SK-N-SH (cell line): Measurements from ENCODE around the gene EFCAB11. TPM values are rescaled to one million over a fixed set of nuclear protein-coding genes. Genes with fewer than 3 reads are reported as not detected.

Source experiments
- CTCF ChIA-PET: fragments of 300-600, 350-600 bp; formaldehyde crosslinking; extraction: SDS; loops from one replicate; lab custom pipeline; 2021; lab: Yijun Ruan, JAX
- POLR2A ChIA-PET: fragments of 350-600 bp; sonication (Branson Sonifier 250); formaldehyde crosslinking; extraction: SDS; loops from one replicate; lab custom pipeline; 2020; ENCODE audit warnings: antibody characterized with exemption, inconsistent platforms; lab: Yijun Ruan, JAX
- DNase-seq: peaks from one replicate; pipeline ENCODE4 v3.0.0; 2012
- H2AFZ ChIP-seq: fragments of 200-600 bp; sonication (generic); 2 replicates; pipeline ENCODE4 v1.8.1; 2016; ENCODE audit warnings: antibody characterized with exemption, mild to moderate bottlenecking, low read depth
- H3F3A ChIP-seq: fragments of 200-600 bp; sonication (generic); replicated peaks from 2 replicates; pipeline ENCODE3; 2016; ENCODE audit warnings: antibody characterized with exemption, mild to moderate bottlenecking; ENCODE audit not compliant: insufficient read depth
- H3K27ac ChIP-seq, 2 experiments: fragments of 200-500 bp in 1 of 2; fragments of 200-600 bp in 1 of 2; sonication (Bioruptor generic) in 1 of 2; sonication (generic), shearing (Covaris generic) in 1 of 2; 2 replicates each; pipeline versions ENCODE4 v1.5.1 to v1.6.1; 2014 to 2016; ENCODE audit warnings: low read depth in 2 of 2, inconsistent platforms in 1 of 2, low read length in 1 of 2, mild to moderate bottlenecking in 1 of 2, mixed read lengths in 1 of 2
- H3K27me3 ChIP-seq: fragments of 200-600 bp; sonication (generic), shearing (Covaris generic); 2 replicates; pipeline ENCODE4 v1.6.1; 2016; ENCODE audit warnings: mixed run types; ENCODE audit not compliant: insufficient read depth
- H3K36me3 ChIP-seq, 2 experiments: fragments of 200-500 bp in 1 of 2; fragments of 200-600 bp in 1 of 2; sonication (Bioruptor generic) in 1 of 2; sonication (generic) in 1 of 2; replicated peaks in 1 of 2; 2 replicates each; pipeline versions ENCODE3 to v1.5.1; 2014 to 2016; ENCODE audit warnings: low read length in 1 of 2, mild to moderate bottlenecking in 1 of 2; ENCODE audit not compliant: insufficient read depth in 2 of 2, control insufficient read depth in 1 of 2
- H3K4me1 ChIP-seq, 2 experiments: fragments of 200-500 bp in 1 of 2; fragments of 200-600 bp in 1 of 2; sonication (Bioruptor generic) in 1 of 2; sonication (generic), shearing (Covaris generic) in 1 of 2; 2 replicates each; pipeline versions ENCODE4 v1.5.1 to v1.6.1; 2014 to 2016; ENCODE audit warnings: low read depth in 1 of 2, low read length in 1 of 2, mixed run types in 1 of 2; ENCODE audit not compliant: insufficient read depth in 2 of 2, control insufficient read depth in 1 of 2
- H3K4me2 ChIP-seq: fragments of 200-600 bp; sonication (generic), shearing (Covaris generic); 2 replicates; pipeline ENCODE4 v1.6.1; 2017; ENCODE audit warnings: mixed run types
- H3K4me3 ChIP-seq, 2 experiments: fragments of 200-500 bp in 1 of 2; fragments of 200-600 bp in 1 of 2; sonication (Bioruptor generic) in 1 of 2; sonication (generic), shearing (Covaris generic) in 1 of 2; 2 replicates each; pipeline versions ENCODE4 v1.5.1 to v1.8.1; 2014 to 2016; ENCODE audit warnings: low read depth in 2 of 2, inconsistent platforms in 1 of 2, low read length in 1 of 2, mild to moderate bottlenecking in 1 of 2, mixed read lengths in 1 of 2, moderate library complexity in 1 of 2
- H3K79me2 ChIP-seq: fragments of 200-600 bp; sonication (generic); 2 replicates; pipeline ENCODE4 v1.8.1; 2017; ENCODE audit warnings: mild to moderate bottlenecking; ENCODE audit not compliant: insufficient read depth
- H3K9ac ChIP-seq: fragments of 200-600 bp; sonication (generic); 2 replicates; pipeline ENCODE4 v1.6.1; 2017; ENCODE audit warnings: mixed run types
- H3K9me2 ChIP-seq: fragments of 200-600 bp; sonication (generic); 2 replicates; pipeline ENCODE4 v1.6.1; 2017; ENCODE audit warnings: mixed run types
- H3K9me3 ChIP-seq: fragments of 200-600 bp; sonication (generic); 2 replicates; pipeline ENCODE4 v1.6.1; 2017; ENCODE audit warnings: mixed run types, mild to moderate bottlenecking, moderate library complexity
- H4K20me1 ChIP-seq: fragments of 200-600 bp; sonication (generic); 2 replicates; pipeline ENCODE4 v1.6.1; 2017; ENCODE audit warnings: mild to moderate bottlenecking, mixed run types; ENCODE audit not compliant: insufficient read depth
- CHD2 ChIP-seq: fragments of 150-350 bp; IDR thresholded peaks from 2 replicates; pipeline ENCODE4 v1.6.1; 2018; ENCODE audit warnings: low read length; ENCODE audit not compliant: partially characterized antibody
- EP300 ChIP-seq, 2 experiments: IDR thresholded peaks; 2 replicates each; pipeline versions ENCODE4 v1.4.0 to v1.6.1; 2012; ENCODE audit warnings: borderline replicate concordance in 1 of 2, low read depth in 1 of 2, low read length in 1 of 2
- EZH2phosphoT487 ChIP-seq: fragments of 200-600 bp; sonication (generic); IDR thresholded peaks from 2 replicates; pipeline ENCODE4 v1.6.1; 2017; ENCODE audit warnings: low read depth, mixed run types, mild to moderate bottlenecking, antibody characterized with exemption, moderate library complexity, borderline replicate concordance
- FOSL2 ChIP-seq: IDR thresholded peaks from 2 replicates; pipeline ENCODE4 v1.4.0; 2012; ENCODE audit warnings: low read depth, mild to moderate bottlenecking, moderate library complexity, borderline replicate concordance
- FOXM1 ChIP-seq: IDR thresholded peaks from 2 replicates; pipeline ENCODE4 v1.4.0; 2012; ENCODE audit warnings: low read depth, mild to moderate bottlenecking
- JUND ChIP-seq: IDR thresholded peaks from 2 replicates; pipeline ENCODE4 v1.4.0; 2012
- NFIC ChIP-seq: IDR thresholded peaks from 2 replicates; pipeline ENCODE4 v1.4.0; 2012; ENCODE audit warnings: borderline replicate concordance
- RCOR1 ChIP-seq: fragments of 150-350 bp; IDR thresholded peaks from 2 replicates; pipeline ENCODE4 v1.6.1; 2017; ENCODE audit warnings: antibody characterized with exemption, low read length
- RFX5 ChIP-seq: IDR thresholded peaks from 2 replicates; pipeline ENCODE4 v1.6.1; 2012; ENCODE audit warnings: mild to moderate bottlenecking, improper control_type of control experiment, low read length
- SMC3 ChIP-seq: IDR thresholded peaks from 2 replicates; pipeline ENCODE4 v1.6.1; 2012; ENCODE audit warnings: low read depth, low read length, improper control_type of control experiment
- TAF1 ChIP-seq: IDR thresholded peaks from 2 replicates; pipeline ENCODE4 v1.6.1; 2012; ENCODE audit warnings: low read depth, mild to moderate bottlenecking, low read length, moderate library complexity, borderline replicate concordance
- TCF12 ChIP-seq: IDR thresholded peaks from 2 replicates; pipeline ENCODE4 v1.4.0; 2012
- TEAD4 ChIP-seq: IDR thresholded peaks from 2 replicates; pipeline ENCODE4 v1.4.0; 2012; ENCODE audit warnings: mild to moderate bottlenecking, borderline replicate concordance; ENCODE audit not compliant: insufficient read depth
- YY1 ChIP-seq: IDR thresholded peaks from 2 replicates; pipeline ENCODE4 v1.4.0; 2012; ENCODE audit warnings: low read depth, mild to moderate bottlenecking
- WGBS: methylation state at CpG from one replicate; pipeline ENCODE4 v1.1.6; 2017; ENCODE audit warnings: low lambda C conversion rate; 5-methylcytosine and 5-hydroxymethylcytosine counted together
- polyA plus RNA-seq, 3 experiments: library from polyadenylated mRNA; depleted of rRNA; stranded (reverse); fragments of >200 nt; gene quantifications; 2 replicates each; pipeline ENCODE4 v1.2.3, GENCODE V29; 2012
- TF ChIP-seq, protein P1 (sequence below): IDR thresholded peaks from 2 replicates; pipeline ENCODE4; 2012
- TF ChIP-seq, protein P2 (sequence below): IDR thresholded peaks from 2 replicates; pipeline ENCODE4 v1.4.0; 2012; ENCODE audit warnings: low read depth, borderline replicate concordance

EFCAB11 gene
- polyA plus RNA-seq, 1 of the 3 experiments (the other 2 are of a cell fraction), result 3.9 TPM

DNA sequence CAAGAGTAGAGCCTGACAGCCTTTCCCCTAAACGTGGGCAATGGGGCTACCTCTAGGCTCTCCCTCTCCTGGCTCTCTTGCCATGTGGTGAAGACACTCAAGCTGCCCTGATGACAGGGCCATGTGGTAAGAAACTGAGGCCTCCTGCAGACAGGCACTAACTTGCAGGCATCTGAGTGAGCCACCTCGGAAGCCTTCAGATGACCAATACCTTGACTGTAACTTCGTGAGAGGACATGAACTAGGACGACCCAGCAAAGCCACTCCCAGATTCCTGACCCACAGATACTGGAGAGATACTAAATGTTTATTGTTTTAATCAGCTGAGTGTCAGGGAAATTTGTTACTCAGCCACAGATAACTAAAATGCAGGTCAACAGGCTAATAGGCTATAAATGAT lies 96.4 kb downstream of the EFCAB11 start:
- TF ChIP-seq TCF12 (no peak), FOSL2 (no peak), RCOR1 (no peak), EZH2phosphoT487 (no peak)
- H2AFZ ChIP-seq, result no peak overlapping the region
- no peaks in the 10 kb centered on the region for H3K9me2 ChIP-seq
- H3K4me2 ChIP-seq, result no peak overlapping the region
- H3K9me3 ChIP-seq, result no peaks in the 10 kb centered on the region
- H3K4me3 ChIP-seq, result no peak overlapping the region
- H3K4me1 ChIP-seq, result peaks cover 0 to 12% of the 10 kb centered on the region in 2 experiments; a peak in 3 of 4 replicates
- H3K36me3 ChIP-seq, result peaks cover 0 to 3% of the 10 kb centered on the region in 2 experiments
- H4K20me1 ChIP-seq, result no peaks in the 10 kb centered on the region
- WGBS, result 82% methylated on average over 4 of the region's 4 CpGs
- ChIA-PET POLR2A (no interaction called here), CTCF (no interaction called here)
- no peak for DNase-seq
- no peak overlapping the region for H3K27ac ChIP-seq
- H3K9ac ChIP-seq, result no peak overlapping the region
- H3F3A ChIP-seq, result peaks cover 17% of the 10 kb centered on the region
- no peaks in the 10 kb centered on the region for H3K79me2 ChIP-seq
- H3K27me3 ChIP-seq, result no peaks in the 10 kb centered on the region

DNA sequence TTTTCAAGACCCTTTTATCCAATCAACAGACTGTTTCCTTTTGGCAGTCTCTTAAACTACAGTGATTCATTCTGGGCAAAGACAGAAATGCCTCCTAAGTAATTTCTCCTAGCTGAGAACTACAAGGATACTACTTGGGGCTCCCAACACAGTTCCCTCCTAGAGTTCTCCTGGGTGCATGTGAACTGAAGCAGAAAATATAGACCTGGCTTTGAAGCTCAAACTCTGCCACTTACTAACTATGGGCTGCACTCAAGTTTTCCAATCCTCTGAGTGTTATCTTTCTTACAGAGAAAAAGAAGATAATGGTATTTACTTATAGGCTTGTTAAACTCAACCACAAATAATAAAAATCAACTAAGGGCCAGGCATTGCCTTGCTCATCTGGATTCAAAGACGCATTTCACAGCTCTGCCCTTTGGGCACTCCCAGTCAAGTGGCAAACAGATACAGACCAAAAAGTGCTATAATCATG lies 97.6 kb downstream of the EFCAB11 start:
- H4K20me1 ChIP-seq, result no peaks in the 10 kb centered on the region
- H3K4me3 ChIP-seq, result no peak overlapping the region
- no peaks in the 10 kb centered on the region for H3K9me3 ChIP-seq
- DNase-seq, result no peak
- ChIA-PET POLR2A (no interaction called here), CTCF (interaction anchor here (0.6 to 0.8 kb wide), 2 partner anchors 9 to 40 kb away, joined by 3 to 6 read pairs; no protein-coding TSS in a partner anchor)
- peaks cover 17% of the 10 kb centered on the region for H3F3A ChIP-seq
- no peaks in the 10 kb centered on the region for H3K9me2 ChIP-seq
- peaks cover 0 to 3% of the 10 kb centered on the region in 2 experiments for H3K36me3 ChIP-seq
- H3K4me2 ChIP-seq, result peak overlapping the region; percentile 6; the same call in 1 of the 2 replicates
- TF ChIP-seq CHD2, result no peak
- no peak for TF ChIP-seq SMC3
- no peak for TF ChIP-seq EP300 (IDR thresholded peaks at IDR 0.05; ENCODE audit: borderline replicate concordance in 1 of 2, low read depth in 1 of 2, low read length in 1 of 2)
- no peak for TF ChIP-seq TCF12
- TF ChIP-seq FOSL2, result no peak
- TF ChIP-seq, protein P1, sequence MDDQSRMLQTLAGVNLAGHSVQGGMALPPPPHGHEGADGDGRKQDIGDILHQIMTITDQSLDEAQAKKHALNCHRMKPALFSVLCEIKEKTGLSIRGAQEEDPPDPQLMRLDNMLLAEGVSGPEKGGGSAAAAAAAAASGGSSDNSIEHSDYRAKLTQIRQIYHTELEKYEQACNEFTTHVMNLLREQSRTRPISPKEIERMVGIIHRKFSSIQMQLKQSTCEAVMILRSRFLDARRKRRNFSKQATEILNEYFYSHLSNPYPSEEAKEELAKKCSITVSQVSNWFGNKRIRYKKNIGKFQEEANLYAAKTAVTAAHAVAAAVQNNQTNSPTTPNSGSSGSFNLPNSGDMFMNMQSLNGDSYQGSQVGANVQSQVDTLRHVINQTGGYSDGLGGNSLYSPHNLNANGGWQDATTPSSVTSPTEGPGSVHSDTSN, result no peak
- TF ChIP-seq RFX5, result no peak
- TF ChIP-seq, protein P2, sequence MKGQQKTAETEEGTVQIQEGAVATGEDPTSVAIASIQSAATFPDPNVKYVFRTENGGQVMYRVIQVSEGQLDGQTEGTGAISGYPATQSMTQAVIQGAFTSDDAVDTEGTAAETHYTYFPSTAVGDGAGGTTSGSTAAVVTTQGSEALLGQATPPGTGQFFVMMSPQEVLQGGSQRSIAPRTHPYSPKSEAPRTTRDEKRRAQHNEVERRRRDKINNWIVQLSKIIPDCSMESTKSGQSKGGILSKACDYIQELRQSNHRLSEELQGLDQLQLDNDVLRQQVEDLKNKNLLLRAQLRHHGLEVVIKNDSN, result no peak
- TF ChIP-seq JUND, result no peak
- no peak for TF ChIP-seq TEAD4
- no peak for TF ChIP-seq YY1
- no peak for TF ChIP-seq NFIC
- TF ChIP-seq TAF1, result no peak
- TF ChIP-seq FOXM1, result no peak
- peaks cover 0 to 12% of the 10 kb centered on the region in 2 experiments; a peak in 3 of 4 replicates for H3K4me1 ChIP-seq
- 70% methylated on average over 1 of the region's 1 CpG for WGBS
- H3K27ac ChIP-seq, result peak overlapping the region in 1 of 2 experiments; percentile 92; a peak in 2 of 4 replicates
- no peaks in the 10 kb centered on the region for H3K79me2 ChIP-seq
- no peaks in the 10 kb centered on the region for H3K27me3 ChIP-seq
- no peak overlapping the region for H2AFZ ChIP-seq
- H3K9ac ChIP-seq, result no peak overlapping the region
